Astrocyte (in vitro differentiated cells and primary cell): ENCODE measurements around the gene DRGX.

ENCODE experiments used
- EZH2 ChIP-seq: IDR thresholded peaks from 2 replicates; pipeline ENCODE4 v1.6.1; 2012; ENCODE audit warnings: mild to moderate bottlenecking, low read length, inconsistent platforms; ENCODE audit not compliant: insufficient read depth
- TF ChIP-seq, protein P1 (sequence below): IDR thresholded peaks from 2 replicates; pipeline ENCODE4 v1.5.1; 2011; ENCODE audit warnings: low read depth, mild to moderate bottlenecking, inconsistent platforms, low read length, moderate library complexity; ENCODE audit not compliant: insufficient read depth

DNA sequence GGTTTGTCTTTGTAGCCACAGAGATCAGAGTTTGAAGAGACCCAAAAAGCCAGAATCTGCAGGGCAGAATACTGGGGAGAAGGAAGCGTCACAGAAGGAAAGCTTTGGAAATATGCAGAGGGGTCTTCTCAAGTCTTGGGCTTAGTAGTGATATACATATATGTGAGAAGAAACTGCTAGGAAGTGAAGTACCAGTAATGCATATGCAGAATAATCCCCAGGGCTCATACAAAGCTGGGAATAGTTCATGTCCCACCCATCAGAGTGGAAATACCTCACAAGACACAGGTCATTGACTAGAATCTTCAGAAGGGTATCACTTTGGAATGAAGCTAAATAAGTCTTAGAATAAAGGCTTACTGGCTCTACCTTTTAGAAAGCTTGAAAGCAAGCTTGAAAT, 57.3 kb downstream of the DRGX start:
- TF ChIP-seq, protein P1, sequence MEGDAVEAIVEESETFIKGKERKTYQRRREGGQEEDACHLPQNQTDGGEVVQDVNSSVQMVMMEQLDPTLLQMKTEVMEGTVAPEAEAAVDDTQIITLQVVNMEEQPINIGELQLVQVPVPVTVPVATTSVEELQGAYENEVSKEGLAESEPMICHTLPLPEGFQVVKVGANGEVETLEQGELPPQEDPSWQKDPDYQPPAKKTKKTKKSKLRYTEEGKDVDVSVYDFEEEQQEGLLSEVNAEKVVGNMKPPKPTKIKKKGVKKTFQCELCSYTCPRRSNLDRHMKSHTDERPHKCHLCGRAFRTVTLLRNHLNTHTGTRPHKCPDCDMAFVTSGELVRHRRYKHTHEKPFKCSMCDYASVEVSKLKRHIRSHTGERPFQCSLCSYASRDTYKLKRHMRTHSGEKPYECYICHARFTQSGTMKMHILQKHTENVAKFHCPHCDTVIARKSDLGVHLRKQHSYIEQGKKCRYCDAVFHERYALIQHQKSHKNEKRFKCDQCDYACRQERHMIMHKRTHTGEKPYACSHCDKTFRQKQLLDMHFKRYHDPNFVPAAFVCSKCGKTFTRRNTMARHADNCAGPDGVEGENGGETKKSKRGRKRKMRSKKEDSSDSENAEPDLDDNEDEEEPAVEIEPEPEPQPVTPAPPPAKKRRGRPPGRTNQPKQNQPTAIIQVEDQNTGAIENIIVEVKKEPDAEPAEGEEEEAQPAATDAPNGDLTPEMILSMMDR, result no peak
- TF ChIP-seq EZH2, result no peak
